Adrenal gland (tissue), 5 donors: ENCODE results near the gene SOCS2.
"Not testable (repeated sequence)": the region's sequence is repeated elsewhere in the genome, so short reads cannot be mapped to it uniquely, and the experiment has no call there.

Source experiments
- POLR2A ChIP-seq, 2 donors: fragments of 450-650 bp; IDR thresholded peaks; one replicate each; pipeline ENCODE4 v1.6.1; 2017; ENCODE audit warnings: antibody characterized with exemption in 2 of 2, mild to moderate bottlenecking in 2 of 2, moderate library complexity in 1 of 2
- TF ChIP-seq, protein P1 (sequence below), 6 experiments: fragments of 450-650 bp in 4 of 6; fragments of 200-600 bp in 2 of 6; sonication (generic) in 1 of 6; IDR thresholded peaks; 1 replicate in 5 of 6; 2 replicates in 1 of 6; pipeline versions ENCODE4 v1.5.1 to v1.8.0; 2016 to 2021; ENCODE audit warnings: antibody characterized with exemption in 6 of 6, mild to moderate bottlenecking in 2 of 6, moderate library complexity in 1 of 6
- donor health status: DM: no; HTN: no; CAD: no.

- TF ChIP-seq, protein P1, sequence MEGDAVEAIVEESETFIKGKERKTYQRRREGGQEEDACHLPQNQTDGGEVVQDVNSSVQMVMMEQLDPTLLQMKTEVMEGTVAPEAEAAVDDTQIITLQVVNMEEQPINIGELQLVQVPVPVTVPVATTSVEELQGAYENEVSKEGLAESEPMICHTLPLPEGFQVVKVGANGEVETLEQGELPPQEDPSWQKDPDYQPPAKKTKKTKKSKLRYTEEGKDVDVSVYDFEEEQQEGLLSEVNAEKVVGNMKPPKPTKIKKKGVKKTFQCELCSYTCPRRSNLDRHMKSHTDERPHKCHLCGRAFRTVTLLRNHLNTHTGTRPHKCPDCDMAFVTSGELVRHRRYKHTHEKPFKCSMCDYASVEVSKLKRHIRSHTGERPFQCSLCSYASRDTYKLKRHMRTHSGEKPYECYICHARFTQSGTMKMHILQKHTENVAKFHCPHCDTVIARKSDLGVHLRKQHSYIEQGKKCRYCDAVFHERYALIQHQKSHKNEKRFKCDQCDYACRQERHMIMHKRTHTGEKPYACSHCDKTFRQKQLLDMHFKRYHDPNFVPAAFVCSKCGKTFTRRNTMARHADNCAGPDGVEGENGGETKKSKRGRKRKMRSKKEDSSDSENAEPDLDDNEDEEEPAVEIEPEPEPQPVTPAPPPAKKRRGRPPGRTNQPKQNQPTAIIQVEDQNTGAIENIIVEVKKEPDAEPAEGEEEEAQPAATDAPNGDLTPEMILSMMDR (IDR thresholded peaks at IDR 0.05), result not testable (repeated sequence)
- TF ChIP-seq POLR2A (IDR thresholded peaks at IDR 0.05), result not testable (repeated sequence)
Observed at GRCh38 chr12:93558685-93559084, 13.8 kb upstream of the SOCS2 start.
